ENCODE measurements around the gene IL18R1.

Gene IL18R1

DNA sequence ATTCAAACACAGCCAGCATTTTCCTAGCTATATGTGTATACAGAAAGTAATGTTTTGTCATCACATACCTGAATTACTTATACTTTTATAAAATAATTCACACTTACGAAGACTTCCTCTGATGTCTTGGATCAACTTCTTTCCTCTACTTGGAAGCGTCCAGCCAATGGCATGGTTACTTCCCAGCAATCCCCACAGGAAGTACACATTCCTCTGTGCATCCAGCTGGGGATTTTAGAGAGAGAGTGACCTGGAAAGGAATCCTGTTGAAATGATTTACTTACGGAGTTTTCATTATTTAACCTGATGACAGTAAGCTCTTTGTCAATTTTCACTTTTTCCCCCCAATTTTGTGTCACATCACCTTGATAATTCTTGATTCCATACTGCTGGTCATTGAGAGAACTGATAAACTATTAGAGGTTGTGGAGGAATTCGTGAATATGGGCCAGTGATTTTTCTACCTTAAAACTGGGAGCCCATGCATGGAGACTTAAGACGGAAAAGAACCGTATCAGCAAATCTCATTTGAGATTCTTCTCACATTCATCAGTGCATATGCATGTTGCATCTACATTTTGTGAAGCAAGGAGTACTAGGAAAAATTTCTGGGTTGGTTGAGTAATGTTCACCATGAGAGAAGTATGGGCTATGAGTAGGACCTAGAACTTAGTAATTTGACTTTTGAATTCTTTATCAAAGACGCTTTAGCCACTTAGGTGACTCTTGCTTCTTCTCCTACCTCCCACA, 9.0 kb upstream of the IL18R1 start:
- Histone ChIP-seq H4K20me1 (ENCODE audit: control insufficient read depth, insufficient read depth, low read depth, low read length) (no peaks in the 10 kb centered on the region), H3F3A (ENCODE audit: control insufficient read depth, insufficient read depth) (no peaks in the 10 kb centered on the region), H3K4me2 (ENCODE audit: low read length) (no peak overlapping the region), H3K9me3 (ENCODE audit: control insufficient read depth, insufficient read depth, low read length) (no peaks in the 10 kb centered on the region), H3K4me1 (ENCODE audit: control insufficient read depth, low read length) (no peaks in the 10 kb centered on the region), H3K27ac (ENCODE audit: low read depth, low read length) (no peak overlapping the region), H3K4me3 (ENCODE audit: low read length) (no peak overlapping the region), H3K9me2 (replicated peaks; ENCODE audit: control insufficient read depth, low read length) (no peaks in the 10 kb centered on the region), H3K27me3 (ENCODE audit: control insufficient read depth, low read length) (no peaks in the 10 kb centered on the region), H3K36me3 (ENCODE audit: control insufficient read depth, low read length) (no peaks in the 10 kb centered on the region), H3K79me2 (ENCODE audit: control insufficient read depth, low read length) (no peaks in the 10 kb centered on the region)
- TF ChIP-seq EZH2phosphoT487 (IDR thresholded peaks at IDR 0.05; ENCODE audit: borderline replicate concordance, low read length) = no peak
- TF ChIP-seq, protein P1, sequence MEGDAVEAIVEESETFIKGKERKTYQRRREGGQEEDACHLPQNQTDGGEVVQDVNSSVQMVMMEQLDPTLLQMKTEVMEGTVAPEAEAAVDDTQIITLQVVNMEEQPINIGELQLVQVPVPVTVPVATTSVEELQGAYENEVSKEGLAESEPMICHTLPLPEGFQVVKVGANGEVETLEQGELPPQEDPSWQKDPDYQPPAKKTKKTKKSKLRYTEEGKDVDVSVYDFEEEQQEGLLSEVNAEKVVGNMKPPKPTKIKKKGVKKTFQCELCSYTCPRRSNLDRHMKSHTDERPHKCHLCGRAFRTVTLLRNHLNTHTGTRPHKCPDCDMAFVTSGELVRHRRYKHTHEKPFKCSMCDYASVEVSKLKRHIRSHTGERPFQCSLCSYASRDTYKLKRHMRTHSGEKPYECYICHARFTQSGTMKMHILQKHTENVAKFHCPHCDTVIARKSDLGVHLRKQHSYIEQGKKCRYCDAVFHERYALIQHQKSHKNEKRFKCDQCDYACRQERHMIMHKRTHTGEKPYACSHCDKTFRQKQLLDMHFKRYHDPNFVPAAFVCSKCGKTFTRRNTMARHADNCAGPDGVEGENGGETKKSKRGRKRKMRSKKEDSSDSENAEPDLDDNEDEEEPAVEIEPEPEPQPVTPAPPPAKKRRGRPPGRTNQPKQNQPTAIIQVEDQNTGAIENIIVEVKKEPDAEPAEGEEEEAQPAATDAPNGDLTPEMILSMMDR (IDR thresholded peaks at IDR 0.05; ENCODE audit: low read depth, low read length, poor library complexity, severe bottlenecking) = no peak

DNA sequence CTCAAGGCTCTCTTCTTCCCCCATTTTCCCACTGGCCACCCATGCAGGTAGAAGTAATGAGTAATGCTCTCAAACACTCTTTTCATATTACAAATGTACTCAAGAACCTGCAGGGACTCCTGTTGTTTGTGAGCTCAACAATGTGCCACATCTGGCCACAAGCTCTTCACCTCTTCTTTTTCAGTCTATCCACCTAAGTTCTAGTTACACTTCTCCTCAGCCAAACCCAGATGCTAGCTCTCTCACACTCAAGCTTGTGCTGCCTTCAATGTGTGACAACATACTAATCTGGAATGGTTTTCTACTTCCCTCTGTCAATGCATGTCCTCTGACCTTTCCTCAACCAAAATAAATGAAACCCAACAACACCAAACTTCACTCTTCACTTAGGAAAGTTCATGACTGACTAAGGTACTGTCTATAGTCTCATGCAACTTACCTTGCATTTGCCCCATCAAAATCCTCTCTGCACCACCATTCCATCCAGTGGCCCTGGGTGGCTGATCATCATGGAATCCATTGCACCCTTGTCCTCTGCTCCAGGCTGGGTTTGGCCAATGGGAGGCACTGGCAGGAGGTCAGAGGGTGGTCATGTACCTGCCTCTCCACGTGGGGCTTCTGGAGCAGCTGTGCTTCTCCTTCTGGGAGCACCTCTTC, 5.3 kb upstream of the IL18R1 start:
- no peaks in the 10 kb centered on the region for H3K9me3 ChIP-seq (ENCODE audit: control insufficient read depth, insufficient read depth, low read length)
- H3F3A ChIP-seq (ENCODE audit: control insufficient read depth, insufficient read depth) = no peaks in the 10 kb centered on the region
- no peaks in the 10 kb centered on the region for H3K4me1 ChIP-seq (ENCODE audit: control insufficient read depth, low read length)
- H3K36me3 ChIP-seq (ENCODE audit: control insufficient read depth, low read length) = no peaks in the 10 kb centered on the region
- H3K4me3 ChIP-seq (ENCODE audit: low read length) = no peak overlapping the region
- no peaks in the 10 kb centered on the region for H4K20me1 ChIP-seq (ENCODE audit: control insufficient read depth, insufficient read depth, low read depth, low read length)
- H3K27me3 ChIP-seq (ENCODE audit: control insufficient read depth, low read length) = peaks cover 1% of the 10 kb centered on the region
- no peak overlapping the region for H3K27ac ChIP-seq (ENCODE audit: low read depth, low read length)
- H3K79me2 ChIP-seq (ENCODE audit: control insufficient read depth, low read length) = no peaks in the 10 kb centered on the region
- H3K4me2 ChIP-seq (ENCODE audit: low read length) = no peak overlapping the region
- TF ChIP-seq, protein P1 (IDR thresholded peaks at IDR 0.05; ENCODE audit: low read depth, low read length, poor library complexity, severe bottlenecking) = no peak
- no peak for TF ChIP-seq EZH2phosphoT487 (IDR thresholded peaks at IDR 0.05; ENCODE audit: borderline replicate concordance, low read length)
- no peaks in the 10 kb centered on the region for H3K9me2 ChIP-seq (replicated peaks; ENCODE audit: control insufficient read depth, low read length)

- H3K4me1 ChIP-seq (ENCODE audit: control insufficient read depth, low read length) = peaks cover 6% of the 10 kb centered on the region
- H3K27ac ChIP-seq (ENCODE audit: low read depth, low read length) = no peak overlapping the region
- H3K4me3 ChIP-seq (ENCODE audit: low read length) = peak overlapping the region; percentile 55; the same call in 1 of the 2 replicates
- no peaks in the 10 kb centered on the region for H3K9me2 ChIP-seq (replicated peaks; ENCODE audit: control insufficient read depth, low read length)
- peaks cover 18% of the 10 kb centered on the region for H3K27me3 ChIP-seq (ENCODE audit: control insufficient read depth, low read length)
- peak overlapping the region; percentile 55 for H3K4me2 ChIP-seq (ENCODE audit: low read length)
- no peaks in the 10 kb centered on the region for H4K20me1 ChIP-seq (ENCODE audit: control insufficient read depth, insufficient read depth, low read depth, low read length)
- H3K36me3 ChIP-seq (ENCODE audit: control insufficient read depth, low read length) = no peaks in the 10 kb centered on the region
- H3F3A ChIP-seq (ENCODE audit: control insufficient read depth, insufficient read depth) = no peaks in the 10 kb centered on the region
- TF ChIP-seq, protein P1 (IDR thresholded peaks at IDR 0.05; ENCODE audit: low read depth, low read length, poor library complexity, severe bottlenecking) = no peak
- TF ChIP-seq EZH2phosphoT487 (IDR thresholded peaks at IDR 0.05; ENCODE audit: borderline replicate concordance, low read length) = no peak
- no peaks in the 10 kb centered on the region for H3K9me3 ChIP-seq (ENCODE audit: control insufficient read depth, insufficient read depth, low read length)
- H3K79me2 ChIP-seq (ENCODE audit: control insufficient read depth, low read length) = no peaks in the 10 kb centered on the region
These were observed 751 bp downstream of the IL18R1 start for GRCh38 chr2:102356381-102356712.
